Activated CD4-positive, alpha-beta T cell treated with anti-CD3 and anti-CD28 coated beads for 24 hours (primary cell): ENCODE results near the gene AKAP8.
"Not testable (repeated sequence)": the region's sequence is repeated elsewhere in the genome, so short reads cannot be mapped to it uniquely, and the experiment has no call there.

Source experiments
- DNase-seq, 2 donors: peaks; one replicate each; pipeline ENCODE4 v3.0.0-alpha.2; 2020; ENCODE audit warnings: low read depth in 2 of 2

The AKAP8 gene

DNA sequence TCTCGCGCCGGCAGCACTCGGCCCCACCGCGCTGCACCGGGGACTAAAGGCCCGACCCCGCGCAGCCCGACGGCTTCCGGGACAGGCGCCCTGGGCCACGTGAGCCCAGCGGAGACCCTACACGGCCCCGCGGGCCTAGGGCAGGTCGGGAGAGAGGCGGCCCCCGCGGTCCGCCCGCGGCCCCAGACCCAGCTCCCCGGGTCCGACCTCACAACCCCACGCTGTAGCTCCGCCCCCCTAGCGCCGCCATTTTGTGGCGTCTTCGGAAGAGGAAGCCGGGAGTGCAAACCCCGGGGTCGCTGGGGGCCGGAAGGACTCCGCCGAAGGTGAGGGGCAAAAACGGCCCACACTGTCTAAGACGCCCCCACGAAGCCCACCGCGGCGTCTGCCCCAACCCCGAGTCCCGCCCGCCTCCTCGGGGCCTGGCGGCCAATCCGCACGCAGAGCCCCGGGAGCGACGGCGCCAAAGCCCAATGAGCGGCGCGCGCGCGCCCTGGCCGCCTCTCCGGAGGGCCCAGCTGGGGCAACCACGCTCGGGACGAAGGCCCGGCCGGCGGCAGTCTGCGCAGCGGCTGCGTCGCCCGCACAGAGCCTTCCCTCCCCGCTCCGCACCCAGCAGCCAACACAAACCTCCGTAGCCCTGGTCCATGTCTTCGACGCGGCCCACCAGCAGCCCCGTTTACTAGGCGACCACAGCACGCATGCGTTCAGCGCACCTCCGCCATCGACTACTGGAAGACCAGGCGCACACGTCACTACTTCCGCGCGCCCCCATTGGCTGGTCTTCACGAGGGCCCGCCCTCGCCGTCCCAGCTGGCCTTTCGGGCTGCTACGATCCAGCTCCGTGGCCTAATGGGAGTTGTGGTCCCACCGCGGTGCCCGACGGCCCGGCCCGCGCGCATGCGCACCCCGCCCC lies at the start of gene AKAP8:
Gene AKAP8 (minus strand): TSS at position 705 of the 916 bp plus-strand sequence. CDS start 56 bp downstream, at position 649.
- peak; percentile 95 to 97 for DNase-seq

DNA sequence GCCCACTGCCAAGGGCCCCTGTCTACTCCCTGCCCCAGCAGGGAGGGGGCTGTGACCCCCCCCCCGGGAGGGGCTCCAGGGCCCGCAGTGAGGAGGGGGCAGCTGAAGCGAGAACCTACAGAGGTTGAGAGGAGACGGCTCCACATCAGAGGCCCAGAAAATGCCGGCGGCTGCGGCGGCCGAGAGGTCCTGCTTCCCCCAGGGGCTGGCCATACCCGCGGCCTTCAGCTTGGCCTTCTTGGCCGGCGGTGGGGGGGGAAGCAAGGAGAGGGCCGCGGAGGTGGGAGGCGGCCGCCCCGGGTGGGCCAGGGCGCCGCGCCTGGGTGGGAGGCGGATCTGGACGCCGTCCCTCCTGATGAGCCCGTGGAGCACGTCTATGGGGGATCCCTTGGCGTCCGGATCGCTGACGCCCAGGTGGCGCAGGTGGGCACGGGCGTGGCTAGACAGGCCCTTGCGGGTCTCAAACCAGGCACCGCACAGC lies 48.4 kb upstream of the AKAP8 start:
- DNase-seq: no peak

DNA sequence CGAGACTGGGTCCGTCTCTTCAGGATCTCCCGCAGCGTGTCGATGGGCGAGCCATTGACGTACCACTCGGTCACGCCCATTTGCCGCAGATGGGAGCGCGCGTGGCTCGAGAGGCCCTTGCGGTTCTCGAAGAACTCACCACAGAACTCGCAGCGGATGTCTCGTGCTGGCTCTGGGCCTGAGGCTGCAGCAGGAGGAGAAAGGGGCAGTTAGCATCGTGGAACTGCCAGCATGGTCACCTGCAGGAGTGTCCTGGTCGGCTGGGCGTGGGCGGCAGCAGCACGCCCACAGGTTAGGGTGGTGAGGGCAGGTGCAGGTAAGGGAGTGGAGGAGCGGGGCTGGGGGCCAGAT lies 47.7 kb upstream of the AKAP8 start:
- no peak for DNase-seq

DNA sequence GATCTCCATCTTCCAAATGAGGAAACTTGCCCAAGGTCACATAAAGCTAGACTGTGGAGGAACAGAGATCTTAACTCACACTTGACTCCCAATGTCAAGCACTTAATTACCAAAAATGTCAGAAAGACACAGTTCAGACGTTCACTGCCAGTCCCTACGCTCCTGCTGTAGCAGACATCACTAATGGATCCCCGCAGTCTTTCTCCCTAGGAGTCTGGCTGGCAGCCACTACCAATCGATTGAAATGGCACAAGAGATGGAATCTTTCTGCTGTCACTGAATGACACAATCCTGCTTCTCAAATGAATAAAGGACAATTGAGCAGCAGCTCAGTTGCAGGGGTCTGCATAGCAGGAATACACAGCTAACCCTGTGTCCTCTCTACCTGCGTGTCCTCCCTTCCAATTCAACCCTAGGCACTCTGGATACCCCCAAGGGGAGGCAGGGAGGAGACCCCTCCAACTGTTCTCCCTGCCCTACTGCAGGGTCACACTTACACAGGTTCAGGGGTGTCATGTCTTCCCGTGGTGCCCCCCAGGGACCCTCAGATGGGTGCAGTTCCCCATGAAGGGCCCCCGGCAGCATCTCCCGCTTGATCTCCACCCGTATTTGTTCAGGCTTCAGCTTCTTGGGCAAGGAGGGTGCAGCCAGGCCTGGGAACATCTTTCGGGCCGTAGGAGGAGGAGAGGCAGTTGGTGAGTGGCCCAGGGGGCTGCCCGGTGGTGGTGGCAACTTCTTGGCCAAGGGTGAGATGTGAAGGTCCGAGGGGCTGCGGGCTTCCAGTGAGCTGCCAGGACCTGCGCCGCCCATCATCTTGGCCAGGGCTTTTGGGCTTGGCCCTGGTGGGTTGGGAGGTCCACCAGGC lies 47.1 kb upstream of the AKAP8 start:
- DNase-seq: no peak

DNA sequence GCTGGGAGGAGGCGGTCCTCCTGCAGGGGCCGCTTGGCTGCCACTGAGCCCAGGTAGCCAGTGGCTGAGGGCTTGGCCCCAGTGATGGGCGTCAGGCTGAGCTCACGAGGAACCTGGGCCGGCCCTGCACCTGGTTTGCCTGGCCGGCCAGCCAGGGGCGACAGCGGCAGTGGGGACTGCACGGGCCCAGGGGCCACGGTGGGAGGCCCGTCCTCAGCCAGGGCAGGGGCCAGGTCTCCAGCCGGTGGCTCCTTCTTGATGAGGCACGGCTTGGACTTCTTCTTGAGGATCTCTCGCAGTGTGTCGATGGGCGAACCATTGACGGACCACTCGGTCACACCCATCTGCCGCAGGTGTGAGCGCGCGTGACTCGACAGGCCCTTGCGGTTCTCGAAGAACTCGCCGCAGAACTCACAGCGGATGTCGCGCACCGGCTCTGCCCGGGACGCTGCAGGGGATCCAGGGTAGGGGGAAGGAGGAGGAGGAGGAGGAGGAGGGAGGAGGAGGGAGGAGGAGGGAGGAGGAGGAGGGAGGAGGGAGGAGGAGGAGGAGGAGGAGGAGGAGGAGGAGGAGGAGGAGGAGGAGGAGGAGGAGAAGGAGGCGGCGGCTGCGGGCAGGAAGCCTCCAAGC lies 45.8 kb upstream of the AKAP8 start:
- DNase-seq: no peak

DNA sequence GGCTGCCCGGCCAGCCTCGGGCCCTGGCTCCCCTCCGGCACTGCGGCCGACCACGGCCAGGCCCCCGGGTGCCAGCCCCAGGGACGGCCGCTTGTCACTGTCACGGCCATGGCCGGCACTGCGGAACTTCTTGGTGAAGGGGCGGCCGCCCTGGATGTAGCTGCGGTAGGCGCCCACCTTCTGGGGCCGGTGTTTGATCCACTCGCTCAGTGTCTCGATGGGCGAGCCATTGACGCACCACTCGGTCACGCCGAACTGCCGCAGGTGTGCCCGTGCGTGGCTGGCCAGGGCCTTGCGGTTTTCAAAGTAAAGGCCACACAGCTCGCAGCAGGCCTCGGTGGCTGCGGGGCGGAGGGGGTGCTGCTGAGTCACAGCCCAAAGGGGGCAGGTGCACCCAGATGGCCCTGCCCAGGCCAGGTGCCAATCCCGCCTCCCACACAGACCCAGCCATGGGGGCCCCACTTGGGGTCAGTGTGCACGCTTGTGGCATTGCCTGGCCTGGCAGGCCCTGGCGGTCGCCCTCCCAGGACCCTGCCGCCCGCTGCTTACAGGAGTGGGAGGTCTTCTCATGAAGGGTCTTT lies 45.2 kb upstream of the AKAP8 start:
- DNase-seq: no peak

DNA sequence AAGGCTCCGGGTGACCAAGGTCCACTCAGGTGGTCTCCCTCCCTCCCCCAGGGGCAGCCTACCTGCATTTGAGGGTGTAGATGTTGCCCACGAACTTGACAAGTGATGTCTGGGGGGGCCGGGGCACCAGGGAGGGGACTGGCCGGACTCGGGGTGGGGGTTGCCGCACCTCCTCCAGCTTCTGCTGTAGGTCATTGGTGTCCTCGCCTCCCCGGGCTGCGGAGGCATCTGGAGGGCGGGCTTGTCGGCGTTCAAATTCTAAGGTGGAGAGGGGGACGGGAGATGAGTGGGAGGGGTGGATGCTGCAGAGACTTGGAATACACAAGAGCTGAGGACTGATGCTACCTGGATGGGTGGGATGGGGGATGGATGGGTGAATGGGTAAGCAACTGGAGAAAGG lies 44.5 kb upstream of the AKAP8 start:
- no peak for DNase-seq

DNA sequence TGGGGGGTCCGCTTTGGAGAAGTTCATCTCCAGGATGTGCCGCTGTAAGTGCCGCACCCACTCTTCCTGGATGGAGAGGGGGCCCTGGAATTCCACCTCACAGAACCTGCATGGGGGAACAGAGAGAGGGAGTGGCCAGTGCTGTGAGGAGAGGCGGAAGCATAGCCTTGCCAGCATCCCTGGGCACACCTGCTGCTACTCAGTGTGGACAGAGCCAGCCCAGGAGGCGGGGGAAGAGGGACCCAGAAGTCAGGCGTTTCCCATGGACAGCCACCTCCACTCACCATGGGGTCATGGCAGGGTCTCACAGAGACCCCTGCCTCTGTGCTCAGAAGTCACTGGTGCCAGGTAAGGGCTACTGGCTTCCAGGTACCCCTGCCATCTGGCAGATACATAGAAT lies 43.5 kb upstream of the AKAP8 start:
- no peak for DNase-seq

DNA sequence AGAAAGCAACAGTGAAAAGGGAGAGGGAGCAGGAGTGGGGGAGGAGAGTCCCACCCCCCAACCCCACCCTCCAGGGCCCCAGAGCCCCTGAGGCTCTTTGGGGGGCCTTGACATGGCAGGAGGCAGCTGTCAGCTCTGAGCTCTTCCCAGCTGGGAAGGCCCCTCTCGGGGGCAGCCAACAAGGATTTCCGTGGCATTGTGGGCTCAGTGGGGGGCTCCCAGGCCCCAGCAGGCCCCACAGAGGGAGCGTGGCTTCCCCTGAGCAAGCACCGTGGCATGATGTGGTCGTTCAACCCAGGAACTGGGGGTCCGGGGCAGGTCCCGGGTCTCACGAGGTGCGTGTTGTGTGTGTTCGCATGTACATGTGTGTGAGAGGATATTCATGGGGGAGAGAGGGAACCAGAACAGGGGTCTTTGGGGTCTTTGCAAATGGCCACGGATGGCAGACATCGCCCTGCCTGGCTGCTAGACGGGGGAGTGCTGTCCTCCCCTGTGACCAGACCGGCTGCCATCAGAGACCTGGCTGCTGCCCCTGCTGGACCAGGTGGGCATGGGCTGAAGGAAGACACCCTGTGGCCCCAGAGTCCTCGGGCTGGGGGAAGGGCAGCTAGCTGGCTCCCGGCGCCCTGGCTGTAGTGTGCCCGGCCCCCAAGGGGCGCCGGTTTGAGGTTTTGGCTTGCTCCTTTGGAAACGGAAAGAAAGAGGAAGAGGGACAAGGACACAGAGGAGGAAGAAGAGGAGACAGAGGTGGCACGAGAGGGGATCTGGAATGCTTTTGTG lies 42.9 kb upstream of the AKAP8 start:
- no peak for DNase-seq

DNA sequence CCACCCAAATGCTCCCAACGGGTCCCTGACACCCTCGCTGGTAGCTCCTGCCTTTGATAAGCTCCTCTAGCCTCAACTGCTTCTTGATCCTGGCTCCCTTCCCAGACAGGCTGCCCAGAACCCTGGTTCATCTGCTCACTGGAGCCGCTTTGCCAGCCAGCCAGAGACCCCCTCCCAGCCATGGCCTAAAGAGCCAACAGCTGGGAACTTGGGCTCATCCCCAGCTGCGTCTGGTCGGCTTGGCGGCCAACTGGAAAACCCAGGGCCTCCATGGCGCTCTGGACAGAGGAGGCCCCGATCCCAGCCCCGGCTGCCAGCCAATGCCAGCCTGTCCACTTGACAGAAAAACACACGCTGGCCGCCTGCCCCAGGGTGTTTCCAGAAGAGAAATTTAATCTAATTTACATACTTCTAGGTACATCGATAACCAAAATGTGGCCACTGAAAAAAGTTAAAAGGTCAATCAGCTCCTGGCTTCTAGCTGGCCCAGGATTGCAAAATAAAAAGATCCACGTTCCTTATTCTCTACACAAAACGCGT lies 42.2 kb upstream of the AKAP8 start:
- no peak for DNase-seq

DNA sequence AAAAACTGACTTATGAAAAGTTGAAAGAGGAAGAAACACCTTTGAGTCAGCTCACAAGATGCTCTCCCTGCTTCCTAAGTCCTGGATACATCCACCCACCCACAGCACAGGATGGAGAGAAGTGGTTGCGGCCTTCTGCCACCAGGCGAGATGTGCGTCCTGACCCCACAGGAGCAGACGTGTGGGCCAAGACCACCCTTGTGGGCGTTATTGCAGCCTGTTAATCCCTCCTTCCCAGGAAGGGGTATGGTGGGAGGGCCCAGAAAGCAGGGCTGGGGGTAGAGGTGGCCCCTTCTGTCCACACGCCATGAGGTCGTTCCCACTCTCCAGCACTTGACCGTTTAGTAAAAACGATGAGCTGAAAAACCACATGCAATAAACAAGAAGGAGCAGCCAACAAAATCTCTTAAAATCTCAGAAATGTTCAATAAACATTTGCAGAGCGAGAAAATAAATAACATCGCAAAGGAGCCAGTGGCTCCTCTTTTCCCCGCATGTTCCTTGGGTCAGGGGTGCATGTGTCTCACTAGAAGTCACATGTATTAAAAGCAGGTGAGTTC lies 41.6 kb upstream of the AKAP8 start:
- no peak for DNase-seq

DNA sequence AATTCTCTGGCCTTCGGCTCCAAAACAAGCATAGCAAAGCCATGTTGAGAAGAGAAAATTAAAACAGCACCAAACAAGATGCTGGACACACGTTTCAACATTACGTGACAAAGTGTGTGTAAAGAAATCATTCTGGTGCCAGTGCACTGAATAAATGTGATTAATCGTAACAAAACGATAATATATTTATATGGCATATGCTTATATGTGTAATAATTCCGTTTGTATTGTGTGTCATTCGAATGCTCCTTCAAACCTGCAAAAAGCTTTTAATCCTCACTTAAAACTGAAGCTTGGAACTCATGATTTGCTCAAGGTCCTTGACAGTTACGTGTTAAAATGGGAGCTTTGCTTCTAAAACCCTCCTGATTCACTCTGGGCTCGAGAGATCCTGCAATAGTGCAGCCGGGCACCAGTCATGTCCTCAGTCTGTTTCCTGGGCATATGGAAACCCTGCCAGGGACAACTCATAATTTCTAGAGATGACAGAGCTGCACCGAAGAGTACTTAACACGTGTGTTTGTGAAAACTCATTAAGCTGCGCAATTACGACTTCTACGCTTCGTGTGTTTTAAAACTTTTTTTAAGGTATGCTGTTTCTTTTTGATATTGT lies 39.9 kb upstream of the AKAP8 start:
- no peak for DNase-seq

DNA sequence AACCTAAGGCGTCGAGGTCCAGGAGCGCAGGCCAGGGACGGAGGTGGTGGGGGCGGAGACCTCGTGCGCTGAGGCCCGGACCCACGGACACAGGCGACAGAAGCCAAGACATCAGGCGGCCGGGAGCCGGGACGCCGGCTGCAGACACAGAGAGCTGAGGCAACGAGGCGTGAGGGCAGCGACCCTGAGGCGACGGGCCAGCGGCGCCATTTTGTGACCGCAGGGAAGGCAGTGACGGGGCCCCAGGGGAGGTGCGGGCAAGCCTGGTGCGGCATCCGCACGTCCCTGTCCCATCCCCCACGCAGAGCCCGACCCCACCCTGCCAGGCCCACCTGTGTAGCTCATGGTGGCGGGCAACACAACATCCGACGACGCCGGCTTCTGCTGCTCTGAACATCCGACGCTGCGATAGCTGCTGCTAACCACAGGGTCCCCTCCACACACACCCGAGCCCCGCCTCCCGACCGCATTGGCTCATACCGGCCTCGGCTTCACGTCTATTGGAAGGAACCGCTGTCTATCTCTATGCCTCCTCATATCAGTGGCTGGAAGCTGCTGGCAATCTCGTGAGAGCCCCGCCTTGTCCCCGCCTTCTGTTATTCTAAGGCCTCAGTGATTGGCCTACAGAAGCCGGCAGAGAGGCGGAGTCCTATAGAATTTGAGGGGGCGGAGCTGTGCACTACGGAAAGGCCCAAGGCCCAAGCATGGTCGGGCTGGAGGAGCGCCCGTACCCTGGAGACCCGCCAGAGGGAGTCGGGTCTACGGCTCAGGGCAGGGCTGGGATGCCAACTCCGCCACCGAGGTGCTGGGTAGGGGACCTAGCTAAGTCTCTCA lies 39.2 kb upstream of the AKAP8 start, which contains the start of gene AKAP8L:
Gene AKAP8L (minus strand): TSS at position 410 of the 834 bp plus-strand sequence. CDS start 65 bp downstream, at position 345.
- DNase-seq: peak; percentile 96 to 98

DNA sequence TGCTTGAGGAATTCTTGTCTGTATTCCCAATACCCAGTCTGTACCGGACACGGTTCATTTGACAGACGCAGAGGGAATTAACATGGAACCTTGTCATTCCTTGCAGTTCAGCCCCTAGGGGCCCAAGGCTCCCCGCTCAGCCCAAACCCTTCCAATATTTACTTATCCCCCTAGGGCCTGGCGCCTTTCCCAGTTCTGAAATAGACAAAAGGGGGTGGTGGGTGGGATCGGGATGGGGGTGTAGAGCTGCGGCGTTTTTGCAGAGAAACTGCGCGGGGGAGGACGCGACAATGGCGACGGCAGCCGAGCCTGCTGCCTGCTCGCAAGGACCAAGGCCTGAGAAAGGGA lies 38.6 kb upstream of the AKAP8 start:
- no peak for DNase-seq

DNA sequence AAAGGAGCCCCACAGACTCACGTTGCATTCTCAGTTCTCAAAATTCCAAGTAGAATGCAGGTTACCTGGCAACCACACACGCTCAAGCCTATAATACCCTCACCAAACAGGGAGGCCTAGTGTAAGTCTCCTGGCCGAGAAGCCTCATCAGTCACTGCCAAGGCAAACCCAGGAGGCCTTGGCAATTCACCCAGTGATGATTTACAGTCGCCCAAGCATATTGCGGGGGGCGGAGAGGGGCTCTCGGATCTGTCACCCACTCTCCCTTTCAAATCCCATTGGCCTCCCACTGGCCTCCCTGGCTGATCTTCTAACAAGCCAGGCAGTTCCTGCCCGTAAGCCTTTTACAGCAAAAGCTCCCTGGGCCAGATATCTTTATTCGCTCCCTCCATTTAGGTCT lies 38.1 kb upstream of the AKAP8 start:
- no peak for DNase-seq

DNA sequence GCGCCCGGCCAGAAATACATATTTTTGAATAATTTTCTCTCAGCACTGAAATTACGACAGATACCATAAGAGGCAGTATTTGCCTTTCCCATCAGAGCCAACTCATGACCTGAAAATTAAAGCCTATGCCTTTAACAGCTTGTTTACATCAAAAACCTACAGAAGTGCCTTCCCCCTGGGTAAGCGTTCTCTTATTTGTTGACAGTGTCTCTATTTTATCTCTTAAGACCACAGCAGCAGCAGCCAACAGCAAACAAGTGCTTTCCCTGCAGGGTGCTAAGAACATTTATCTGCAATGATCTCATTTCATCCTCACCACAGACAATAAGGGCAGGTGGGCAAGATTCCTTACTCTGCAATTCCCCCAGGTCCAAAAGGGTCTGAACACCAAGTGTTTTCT lies 33.2 kb upstream of the AKAP8 start:
- DNase-seq: no peak

DNA sequence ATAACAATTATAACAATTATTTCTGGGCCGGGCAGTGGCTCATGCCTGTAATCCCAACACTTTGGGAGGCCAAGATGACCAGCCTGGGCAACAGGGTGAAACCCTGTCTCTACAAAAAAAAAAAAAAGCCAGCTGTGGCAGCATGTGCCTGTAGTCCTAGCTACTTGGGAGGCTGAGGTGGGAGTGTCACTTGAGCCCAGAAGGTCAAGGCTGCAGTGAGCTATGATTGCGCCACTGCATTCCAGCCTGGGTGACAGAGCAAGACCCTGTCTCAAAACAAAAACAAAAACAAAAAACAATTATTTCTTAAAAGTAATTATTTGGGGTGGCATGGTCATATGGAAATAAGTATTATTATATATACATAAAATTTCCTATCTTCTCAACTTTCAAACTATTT lies 31.8 kb upstream of the AKAP8 start:
- not testable (repeated sequence) for DNase-seq

DNA sequence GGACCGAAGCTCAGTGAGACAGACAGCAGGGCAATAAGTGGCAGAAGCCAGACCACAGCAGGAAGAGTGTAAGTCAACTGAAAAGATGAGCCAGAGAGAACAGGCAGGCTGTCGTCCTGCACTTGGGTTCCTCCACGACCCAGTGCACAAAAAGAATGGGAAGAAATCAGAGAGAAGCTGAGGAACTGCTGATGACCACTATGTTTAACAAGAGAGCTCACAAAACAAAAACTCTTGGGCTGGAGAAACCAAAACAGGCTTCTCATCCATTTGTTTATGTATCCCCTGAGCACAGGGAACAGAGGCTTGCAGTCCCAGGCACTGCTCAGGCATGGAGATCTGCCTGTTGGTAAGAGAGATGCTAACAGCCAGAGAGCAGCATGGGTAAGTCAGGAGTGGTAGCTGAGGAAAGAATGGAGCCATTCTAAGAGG lies 25.2 kb upstream of the AKAP8 start:
- no peak for DNase-seq
